GM10266 (cell line): ENCODE measurements around the gene PLGRKT.
A peak's percentile ranks its signal among the peaks of the same experiment; 100 is the strongest.

Experiments
- DNase-seq: peaks from one replicate; pipeline ENCODE4 v3.0.0; 2012; ENCODE audit errors: extremely low spot score
- TF ChIP-seq, protein P1 (sequence below): IDR thresholded peaks from 2 replicates; pipeline ENCODE4 v1.5.1; 2012; ENCODE audit warnings: mild to moderate bottlenecking, low read depth; ENCODE audit not compliant: control insufficient read depth, insufficient read depth; ENCODE audit errors: missing control alignments

The PLGRKT gene

DNA sequence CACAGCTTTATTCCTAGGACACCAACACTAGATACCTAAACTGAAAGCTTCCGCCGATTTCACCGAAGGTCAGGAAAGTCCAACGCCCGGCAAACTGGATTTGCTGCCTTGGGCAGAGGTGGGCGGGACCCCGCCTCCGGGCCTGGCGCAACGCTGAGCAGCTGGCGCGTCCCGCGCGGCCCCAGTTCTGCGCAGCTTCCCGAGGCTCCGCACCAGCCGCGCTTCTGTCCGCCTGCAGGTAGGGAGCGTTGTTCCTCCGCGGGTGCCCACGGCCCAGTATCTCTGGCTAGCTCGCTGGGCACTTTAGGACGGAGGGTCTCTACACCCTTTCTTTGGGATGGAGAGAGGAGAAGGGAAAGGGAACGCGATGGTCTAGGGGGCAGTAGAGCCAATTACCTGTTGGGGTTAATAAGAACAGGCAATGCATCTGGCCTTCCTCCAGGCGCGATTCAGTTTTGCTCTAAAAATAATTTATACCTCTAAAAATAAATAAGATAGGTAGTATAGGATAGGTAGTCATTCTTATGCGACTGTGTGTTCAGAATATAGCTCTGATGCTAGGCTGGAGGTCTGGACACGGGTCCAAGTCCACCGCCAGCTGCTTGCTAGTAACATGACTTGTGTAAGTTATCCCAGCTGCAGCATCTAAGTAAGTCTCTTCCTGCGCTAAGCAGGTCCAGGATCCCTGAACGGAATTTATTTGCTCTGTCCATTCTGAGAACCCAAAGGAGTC lies 12.8 kb upstream of the PLGRKT start, which contains the start of gene CD274:
Gene CD274 (plus strand): TSS at position 184 of the 733 bp plus-strand sequence. CDS start 5,572 bp downstream, outside the sequence.
- DNase-seq, result peak; percentile 59
- TF ChIP-seq, protein P1, sequence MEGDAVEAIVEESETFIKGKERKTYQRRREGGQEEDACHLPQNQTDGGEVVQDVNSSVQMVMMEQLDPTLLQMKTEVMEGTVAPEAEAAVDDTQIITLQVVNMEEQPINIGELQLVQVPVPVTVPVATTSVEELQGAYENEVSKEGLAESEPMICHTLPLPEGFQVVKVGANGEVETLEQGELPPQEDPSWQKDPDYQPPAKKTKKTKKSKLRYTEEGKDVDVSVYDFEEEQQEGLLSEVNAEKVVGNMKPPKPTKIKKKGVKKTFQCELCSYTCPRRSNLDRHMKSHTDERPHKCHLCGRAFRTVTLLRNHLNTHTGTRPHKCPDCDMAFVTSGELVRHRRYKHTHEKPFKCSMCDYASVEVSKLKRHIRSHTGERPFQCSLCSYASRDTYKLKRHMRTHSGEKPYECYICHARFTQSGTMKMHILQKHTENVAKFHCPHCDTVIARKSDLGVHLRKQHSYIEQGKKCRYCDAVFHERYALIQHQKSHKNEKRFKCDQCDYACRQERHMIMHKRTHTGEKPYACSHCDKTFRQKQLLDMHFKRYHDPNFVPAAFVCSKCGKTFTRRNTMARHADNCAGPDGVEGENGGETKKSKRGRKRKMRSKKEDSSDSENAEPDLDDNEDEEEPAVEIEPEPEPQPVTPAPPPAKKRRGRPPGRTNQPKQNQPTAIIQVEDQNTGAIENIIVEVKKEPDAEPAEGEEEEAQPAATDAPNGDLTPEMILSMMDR, result peak; percentile 82

DNA sequence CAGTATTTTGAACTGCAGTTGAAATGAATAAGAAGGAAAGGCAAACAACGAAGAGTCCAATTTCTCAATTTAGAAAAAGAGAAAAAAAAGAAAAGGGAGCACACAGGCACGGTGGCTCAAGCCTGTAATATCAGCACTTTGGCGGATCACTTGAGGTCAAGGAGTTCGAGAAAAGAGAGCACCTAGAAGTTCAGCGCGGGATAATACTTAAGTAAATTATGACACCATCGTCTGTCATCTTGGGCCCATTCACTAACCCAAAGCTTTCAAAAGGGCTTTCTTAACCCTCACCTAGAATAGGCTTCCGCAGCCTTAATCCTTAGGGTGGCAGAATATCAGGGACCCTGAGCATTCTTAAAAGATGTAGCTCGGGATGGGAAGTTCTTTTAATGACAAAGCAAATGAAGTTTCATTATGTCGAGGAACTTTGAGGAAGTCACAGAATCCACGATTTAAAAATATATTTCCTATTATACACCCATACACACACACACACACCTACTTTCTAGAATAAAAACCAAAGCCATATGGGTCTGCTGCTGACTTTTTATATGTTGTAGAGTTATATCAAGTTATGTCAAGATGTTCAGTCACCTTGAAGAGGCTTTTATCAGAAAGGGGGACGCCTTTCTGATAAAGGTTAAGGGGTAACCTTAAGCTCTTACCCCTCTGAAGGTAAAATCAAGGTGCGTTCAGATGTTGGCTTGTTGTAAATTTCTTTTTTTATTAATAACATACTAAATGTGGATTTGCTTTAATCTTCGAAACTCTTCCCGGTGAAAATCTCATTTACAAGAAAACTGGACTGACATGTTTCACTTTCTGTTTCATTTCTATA lies 12.0 kb upstream of the PLGRKT start:
- TF ChIP-seq, protein P1, result no peak
- DNase-seq, result no peak

DNA sequence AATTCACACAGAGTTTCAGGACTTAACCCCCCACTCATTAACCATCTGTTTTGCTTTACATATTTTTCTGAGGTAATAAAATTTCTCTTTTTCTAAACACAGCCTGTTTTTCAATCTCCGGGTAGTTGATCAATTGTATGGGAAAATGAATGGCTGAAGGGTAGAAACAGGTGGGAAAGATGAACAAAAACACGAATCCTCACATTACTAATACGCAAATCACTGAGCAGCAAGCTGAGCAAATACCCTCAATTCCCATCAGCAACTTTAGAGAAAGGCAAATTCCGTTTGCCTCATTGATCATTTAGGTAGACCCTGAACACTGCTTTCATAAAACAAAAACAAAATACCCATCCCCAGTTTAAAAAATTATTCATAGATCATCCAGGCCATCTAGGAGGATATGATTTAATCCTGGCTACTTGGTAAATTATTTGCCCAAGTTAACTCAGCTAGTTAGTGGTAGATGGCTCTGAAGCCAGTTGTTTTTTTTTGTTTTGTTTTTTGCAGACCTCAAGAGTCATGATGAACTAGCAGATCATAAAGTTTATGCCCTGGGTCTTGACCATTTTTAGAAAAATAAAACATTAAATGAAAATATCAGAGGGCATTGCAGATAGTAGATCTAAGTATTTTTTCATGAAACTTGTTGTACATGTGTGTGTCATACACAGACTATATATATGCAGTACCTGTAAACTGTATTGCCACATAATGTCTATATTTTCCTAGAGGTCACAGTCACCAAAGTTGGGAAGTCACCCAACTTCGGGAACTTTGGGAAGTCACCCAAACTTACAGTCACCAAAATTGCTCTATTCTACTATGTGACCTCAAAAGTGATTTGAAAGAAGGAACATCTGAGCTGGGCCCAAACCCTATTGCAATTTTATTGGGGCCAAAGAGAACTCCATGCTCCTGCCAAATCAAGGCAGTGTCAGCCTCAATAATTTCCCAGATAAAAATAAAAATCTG lies 11.0 kb upstream of the PLGRKT start:
- peak; percentile 35 for DNase-seq
- TF ChIP-seq, protein P1, result no peak

DNA sequence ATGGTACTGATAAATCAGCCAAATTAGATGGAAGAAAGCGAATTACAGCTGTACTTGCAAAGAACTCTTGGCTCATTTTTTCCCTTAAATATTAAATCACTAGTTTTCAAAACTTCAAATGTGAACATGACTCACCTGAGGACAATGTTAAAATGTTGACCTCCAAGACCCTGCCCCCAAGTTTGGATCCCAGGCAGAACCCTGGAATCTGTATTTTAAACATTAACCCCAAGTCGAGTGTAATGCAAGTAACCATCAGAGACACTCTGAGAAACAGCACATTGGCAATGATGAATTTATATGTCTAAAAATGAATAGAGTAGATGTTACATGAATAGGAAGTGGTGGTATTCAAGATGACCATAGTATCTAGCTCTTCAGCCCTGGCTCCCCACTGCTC lies 10.3 kb upstream of the PLGRKT start:
- TF ChIP-seq, protein P1, result no peak
- no peak for DNase-seq

DNA sequence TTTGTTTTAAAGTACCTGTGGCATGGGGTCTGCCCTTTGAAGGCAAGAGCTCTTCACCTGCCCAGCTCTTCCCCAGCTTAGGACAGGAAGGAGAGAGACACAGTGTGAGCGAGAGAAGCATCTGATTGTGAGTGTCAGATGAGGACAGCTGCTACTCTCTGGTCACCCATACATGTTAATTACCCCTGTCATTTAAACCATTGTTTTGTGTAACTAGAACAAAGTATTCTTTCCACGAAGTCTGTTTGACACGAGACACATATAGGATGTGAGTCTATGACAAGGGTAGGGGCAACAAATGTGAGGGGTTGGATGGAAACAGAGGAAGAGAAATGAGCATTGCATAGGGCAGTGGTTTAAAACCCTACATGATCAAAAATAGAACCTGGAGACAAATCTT lies 9.6 kb upstream of the PLGRKT start:
- DNase-seq, result no peak
- TF ChIP-seq, protein P1, result no peak

DNA sequence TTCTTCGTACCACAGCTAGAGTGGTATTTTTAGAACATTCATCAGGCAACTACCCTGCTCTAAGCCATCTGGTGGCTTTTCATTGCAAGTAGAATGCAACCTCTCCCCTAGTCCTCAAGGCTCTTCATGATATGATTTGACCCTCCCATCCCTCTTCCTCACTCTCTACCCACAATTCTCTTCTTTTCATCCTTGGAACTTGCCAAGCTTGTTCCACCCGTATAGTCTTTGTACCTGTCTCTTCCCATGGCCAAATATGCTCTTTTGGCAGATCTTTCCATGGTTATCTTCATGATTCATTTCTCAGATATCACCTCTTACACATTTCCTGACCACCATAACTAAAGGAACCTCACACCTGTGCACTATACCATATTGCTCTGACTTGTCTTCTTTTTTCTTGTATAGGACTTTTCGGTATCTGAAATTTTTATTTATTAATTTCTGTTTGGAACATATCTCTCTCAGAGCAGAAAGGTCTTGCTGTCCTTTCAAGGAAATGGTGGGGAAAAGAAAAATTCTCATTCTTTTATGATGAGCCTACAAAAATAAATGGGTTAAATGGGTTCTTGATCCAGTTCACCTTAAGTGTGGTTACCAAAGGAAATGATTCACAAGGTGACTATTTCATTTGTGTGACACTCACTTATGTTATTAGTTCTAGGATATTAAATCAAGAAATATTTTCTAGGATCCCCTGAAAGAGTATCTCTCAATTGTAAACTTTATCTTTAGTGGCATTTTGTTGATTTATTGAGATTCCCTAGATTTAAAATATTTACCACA lies 8.9 kb upstream of the PLGRKT start:
- no peak for DNase-seq
- TF ChIP-seq, protein P1, result no peak
